ENCODE data around the gene DNER.
"Not testable (repeated sequence)": the region's sequence is repeated elsewhere in the genome, so short reads cannot be mapped to it uniquely, and the experiment has no call there.

DNER gene

GRCh38 chr2:229715895-229716507 lies 1.6 kb upstream of the DNER start:
- peak; percentile 16 to 24 for DNase-seq

- DNase-seq = peak; percentile 22 to 32
These were observed 584 bp upstream of the DNER start for GRCh38 chr2:229714736-229715541.

- DNase-seq = peak; percentile 5 to 7
These were observed 830 bp downstream of the DNER start for GRCh38 chr2:229713371-229714079.

GRCh38 chr2:229712136-229712535 lies 2.2 kb downstream of the DNER start:
- no peak for DNase-seq

GRCh38 chr2:229708335-229708734 lies 6.0 kb downstream of the DNER start:
- no peak for DNase-seq

GRCh38 chr2:229703909-229704630 lies 10.3 kb downstream of the DNER start:
- no peak for DNase-seq

- no peak for DNase-seq
These were observed 12.6 kb downstream of the DNER start for GRCh38 chr2:229701716-229702115.

- no peak for DNase-seq
These were observed 13.3 kb downstream of the DNER start for GRCh38 chr2:229701062-229701461.

GRCh38 chr2:229695961-229696360 lies 18.4 kb downstream of the DNER start:
- no peak for DNase-seq

- DNase-seq = not testable (repeated sequence)
These were observed 20.5 kb downstream of the DNER start for GRCh38 chr2:229693845-229694244.

GRCh38 chr2:229691631-229692030 lies 22.7 kb downstream of the DNER start:
- no peak for DNase-seq

- DNase-seq = no peak
These were observed 25.0 kb downstream of the DNER start for GRCh38 chr2:229689307-229689839.

- DNase-seq = no peak
These were observed 26.2 kb downstream of the DNER start for GRCh38 chr2:229688141-229688540.

- no peak for DNase-seq
These were observed 28.0 kb downstream of the DNER start for GRCh38 chr2:229686122-229686919.

- DNase-seq = no peak
These were observed 29.3 kb downstream of the DNER start for GRCh38 chr2:229684942-229685562.

GRCh38 chr2:229679393-229680125 lies 34.8 kb downstream of the DNER start:
- no peak for DNase-seq

GRCh38 chr2:229675569-229675968 lies 38.8 kb downstream of the DNER start:
- no peak for DNase-seq

GRCh38 chr2:229674830-229675530 lies 39.4 kb downstream of the DNER start:
- no peak for DNase-seq

- no peak for DNase-seq
These were observed 40.7 kb downstream of the DNER start for GRCh38 chr2:229673676-229674075.

GRCh38 chr2:229672021-229672420 lies 42.3 kb downstream of the DNER start:
- DNase-seq = no peak

Measured in stimulated activated CD4-positive, alpha-beta T cell treated with anti-CD3 and anti-CD28 coated beads, Interleukin-2, amount 100 ng/mL, for 48 hours (primary cell).